GM23248 (cell line): Measurements from ENCODE around the gene TP53INP2.

Experiments used
- EZH2 ChIP-seq: fragments of 200-600 bp; sonication (generic); IDR thresholded peaks from 2 replicates; pipeline ENCODE4 v1.6.1; 2018; ENCODE audit warnings: antibody characterized with exemption, mild to moderate bottlenecking; ENCODE audit not compliant: insufficient read depth, poor library complexity, severe bottlenecking
- EZH2phosphoT487 ChIP-seq: fragments of 200-600 bp; sonication (generic); IDR thresholded peaks from 2 replicates; pipeline ENCODE4 v1.6.1; 2018; ENCODE audit warnings: antibody characterized with exemption, moderate library complexity, mild to moderate bottlenecking, low read depth; ENCODE audit not compliant: insufficient read depth

DNA sequence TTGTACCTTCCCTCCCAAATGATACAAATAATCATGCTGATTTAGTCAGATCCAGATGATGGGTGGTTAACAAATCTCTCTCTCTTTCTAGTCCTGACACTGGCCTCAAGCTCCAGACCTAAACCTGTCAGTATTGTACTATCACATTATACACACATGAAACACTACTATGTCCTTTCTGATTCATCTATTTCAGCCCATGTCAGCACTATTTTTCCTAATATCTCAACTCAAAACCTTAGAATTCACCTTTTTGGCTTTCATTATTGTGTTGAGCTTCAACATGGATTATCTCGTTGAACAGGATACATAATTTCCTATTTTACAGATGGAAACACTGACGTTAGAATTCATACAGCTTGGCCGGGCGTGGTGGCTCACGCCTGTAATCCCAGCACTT is 30.7 kb upstream of the TP53INP2 start:
- TF ChIP-seq EZH2 (no peak), EZH2phosphoT487 (no peak)
